ENCODE results near the gene PYROXD2.

Gene PYROXD2

DNA sequence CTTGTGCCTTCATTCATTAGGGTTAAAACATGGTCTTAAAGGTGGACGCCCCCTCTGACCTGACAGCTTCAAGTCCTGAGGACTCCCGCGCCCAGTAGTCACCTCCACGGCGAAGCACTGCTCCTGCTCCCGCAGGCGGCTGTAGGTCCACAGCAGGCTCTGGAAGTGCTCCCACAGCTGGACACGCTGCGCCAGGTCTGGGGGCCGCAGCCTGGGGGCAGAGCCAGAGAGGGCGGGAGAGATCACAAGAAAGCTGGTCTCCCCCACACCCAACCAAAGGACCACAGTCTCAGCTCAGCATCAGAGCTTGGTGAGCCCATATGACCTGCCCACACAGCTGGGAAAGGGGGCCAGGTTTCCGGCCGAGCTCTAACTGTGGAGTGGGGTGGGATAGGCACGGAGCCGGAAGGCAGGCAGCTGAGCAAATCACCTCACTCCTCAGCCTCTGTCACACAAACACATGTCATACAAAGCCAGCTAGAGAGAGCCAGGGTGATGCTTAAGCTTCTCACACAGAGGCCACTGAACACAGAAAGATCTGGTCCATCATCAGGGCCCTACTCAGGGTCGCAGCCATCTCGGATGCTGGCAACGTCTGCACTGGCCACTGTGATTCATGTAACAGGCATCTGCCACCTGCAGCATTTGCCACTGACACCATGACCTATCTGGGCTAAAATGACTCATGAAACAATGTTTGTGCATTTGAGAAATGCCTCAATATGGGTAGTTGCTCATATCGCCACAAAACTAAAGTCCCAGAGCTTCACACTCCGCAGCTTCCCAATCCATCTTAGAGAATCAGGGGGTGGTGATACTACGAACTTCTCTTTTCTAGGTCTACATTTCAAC lies 19.1 kb upstream of the PYROXD2 start:
- DNase-seq = no peak

DNA sequence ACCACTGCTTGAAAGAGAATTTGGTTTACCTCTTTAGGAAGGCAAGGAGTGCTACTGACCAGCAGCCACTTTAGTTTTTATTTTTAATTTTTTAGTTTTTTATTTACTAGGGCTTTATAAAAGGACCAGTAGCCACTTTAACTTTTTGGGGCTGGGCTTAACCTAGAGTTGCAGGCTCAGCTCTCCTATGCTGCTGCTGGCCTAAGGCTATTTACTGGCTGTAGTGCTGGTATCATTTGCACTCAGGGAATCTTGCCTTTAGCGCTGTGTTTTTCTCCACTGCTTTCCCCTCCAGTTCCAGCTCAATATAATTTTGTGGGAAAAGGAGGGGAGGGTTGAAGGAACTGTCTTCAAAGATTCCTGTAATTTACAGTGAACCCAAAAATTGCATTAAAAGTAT lies 18.4 kb upstream of the PYROXD2 start:
- no peak for DNase-seq

DNA sequence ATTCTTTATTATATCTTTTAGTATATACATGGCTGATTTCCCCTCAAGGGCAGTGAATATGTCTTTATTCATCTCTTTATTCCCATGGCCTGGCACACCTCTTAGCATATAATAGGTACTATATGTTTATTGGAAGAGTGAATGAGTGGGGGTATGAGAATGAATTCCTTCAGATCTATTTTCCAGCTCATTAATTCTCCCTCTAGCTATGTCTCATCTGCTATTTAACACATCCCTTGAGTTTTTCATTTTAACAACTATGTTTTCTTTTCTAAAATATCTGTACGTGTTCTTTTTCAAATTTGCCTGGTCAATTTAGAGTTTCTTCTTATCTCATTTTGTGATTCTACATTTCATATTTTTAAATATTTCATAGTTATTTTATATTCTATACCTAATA lies 17.3 kb upstream of the PYROXD2 start:
- DNase-seq = no peak

DNA sequence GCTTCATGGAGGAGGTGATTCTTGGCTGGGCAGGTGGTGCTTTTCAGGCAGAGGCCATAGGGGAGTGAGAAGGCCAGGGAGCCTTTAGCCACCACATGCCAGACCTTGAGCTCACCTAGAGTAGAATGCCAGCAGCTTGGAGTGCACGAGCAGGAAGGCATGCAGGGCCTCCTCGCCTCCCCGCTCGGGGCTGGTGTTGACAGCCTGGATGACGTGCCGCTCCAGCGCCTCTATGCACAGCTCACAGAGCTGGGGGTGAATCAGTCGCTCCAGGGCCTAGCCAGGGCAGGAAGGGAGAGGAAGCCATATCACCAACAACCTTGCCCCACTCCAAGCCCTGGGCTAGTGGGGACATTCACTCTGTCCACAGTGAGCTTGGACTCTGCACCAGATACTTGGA lies 16.0 kb upstream of the PYROXD2 start:
- no peak for DNase-seq

GRCh38 chr10:98430427-98430826 lies 15.4 kb upstream of the PYROXD2 start:
- DNase-seq = no peak

DNA sequence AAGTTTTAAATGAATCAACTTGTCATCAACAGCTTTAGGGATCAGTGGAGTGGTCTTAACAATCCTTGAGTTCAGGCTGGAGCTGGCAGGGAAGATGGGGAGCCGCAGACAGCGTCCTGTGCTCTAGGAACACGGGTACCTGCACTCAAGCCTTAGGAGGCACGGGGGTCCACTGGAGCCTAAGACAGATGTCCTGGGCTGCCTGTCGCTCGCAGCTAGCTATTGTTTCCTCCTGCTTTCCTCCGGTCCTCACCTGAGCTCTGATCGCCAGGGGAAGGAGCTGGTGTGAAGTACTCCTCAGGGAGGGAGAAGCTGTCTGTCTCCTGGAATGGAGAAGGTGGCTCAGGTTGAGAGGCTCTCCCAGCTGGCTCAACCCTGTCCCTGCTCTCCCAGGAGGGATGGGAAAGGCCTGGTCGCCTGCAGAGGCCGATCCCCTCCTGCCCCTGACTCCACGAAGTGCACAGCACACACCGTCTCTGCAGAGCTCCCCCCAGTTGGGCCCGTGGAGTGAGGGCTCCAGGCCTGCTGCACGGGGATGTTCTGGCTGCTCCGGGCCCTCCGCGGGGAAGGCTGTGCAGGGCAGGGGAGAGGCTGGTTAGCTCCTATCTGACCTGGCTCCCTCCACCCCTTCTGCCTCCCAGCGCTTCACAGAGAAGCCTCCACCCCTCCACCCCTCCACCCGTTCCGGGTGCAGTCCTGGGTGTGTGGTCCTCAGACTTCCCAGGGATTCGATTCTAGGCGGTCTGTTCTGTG lies 14.5 kb upstream of the PYROXD2 start:
- DNase-seq = no peak

DNA sequence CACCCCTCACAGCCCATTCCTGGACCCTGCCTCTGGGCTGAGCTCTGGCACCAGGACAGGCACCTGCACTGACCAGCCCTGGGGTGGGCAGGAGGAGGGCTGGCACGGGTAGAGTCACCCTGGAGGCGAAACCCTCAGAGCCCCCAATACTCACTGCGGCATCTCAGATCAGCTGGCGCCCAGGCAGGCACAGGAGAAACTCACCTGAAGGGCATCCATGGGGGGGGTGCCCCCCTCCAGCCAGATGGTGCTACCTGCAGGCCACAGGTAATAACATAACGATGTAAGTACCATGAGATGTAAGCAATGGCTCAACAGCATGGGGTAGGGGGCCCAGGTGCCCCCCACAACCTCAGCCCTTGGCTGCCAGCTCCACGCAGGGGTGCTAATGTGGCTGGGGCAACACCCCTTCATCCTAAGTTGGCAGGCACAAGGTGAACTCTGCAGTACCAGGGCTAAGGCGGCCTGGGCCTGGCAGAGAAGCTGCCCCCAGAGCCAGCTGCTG lies 12.1 kb upstream of the PYROXD2 start:
- no peak for DNase-seq

- DNase-seq = peak in 4 of 6 experiments; percentile 11 to 27 (median 18)
Measured at GRCh38 chr10:98425511-98426352, 10.8 kb upstream of the PYROXD2 start.

GRCh38 chr10:98424295-98425254 lies 9.6 kb upstream of the PYROXD2 start:
- no peak for DNase-seq

- DNase-seq = no peak
Measured at GRCh38 chr10:98423691-98424120, 8.7 kb upstream of the PYROXD2 start.

DNA sequence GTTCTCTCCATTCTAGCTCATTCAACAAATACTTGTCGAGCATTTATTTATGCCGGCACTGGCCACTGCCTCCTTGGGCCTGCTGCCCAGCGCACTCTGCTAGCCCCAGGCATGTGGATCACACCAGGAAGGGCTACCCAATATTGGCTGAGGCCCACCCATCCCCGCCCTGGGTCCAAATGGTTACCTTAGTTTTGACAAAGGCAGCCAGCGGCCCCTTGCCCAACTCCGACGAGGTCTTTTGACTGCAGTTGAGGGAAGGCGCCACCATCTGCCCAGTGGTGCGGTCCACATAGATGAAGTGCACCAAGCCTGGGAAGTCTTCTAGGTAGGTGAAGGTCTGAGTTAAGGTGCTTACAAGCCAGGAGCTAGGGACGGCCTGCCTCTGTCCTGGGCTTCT lies 7.2 kb upstream of the PYROXD2 start:
- DNase-seq = no peak

DNA sequence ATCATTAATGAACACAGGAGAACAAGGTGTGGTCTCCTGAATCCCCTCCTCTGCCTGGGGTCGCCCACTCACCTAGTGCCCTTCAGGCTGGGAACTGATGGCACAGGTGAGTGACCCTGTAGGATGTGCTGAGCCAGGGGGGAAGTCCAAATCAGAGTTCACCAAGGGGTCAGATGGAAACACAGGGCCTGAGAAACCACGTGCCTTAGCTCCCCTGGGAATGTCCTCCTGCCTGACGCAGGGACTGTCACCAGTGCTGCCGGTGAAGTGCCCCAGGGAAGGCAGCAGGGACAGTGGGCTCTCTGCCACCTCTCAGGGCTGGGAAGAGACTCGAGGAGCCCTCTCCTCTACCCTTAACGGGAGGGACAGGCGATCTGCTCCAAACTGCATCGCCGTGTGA lies 5.8 kb upstream of the PYROXD2 start:
- DNase-seq = no peak

DNA sequence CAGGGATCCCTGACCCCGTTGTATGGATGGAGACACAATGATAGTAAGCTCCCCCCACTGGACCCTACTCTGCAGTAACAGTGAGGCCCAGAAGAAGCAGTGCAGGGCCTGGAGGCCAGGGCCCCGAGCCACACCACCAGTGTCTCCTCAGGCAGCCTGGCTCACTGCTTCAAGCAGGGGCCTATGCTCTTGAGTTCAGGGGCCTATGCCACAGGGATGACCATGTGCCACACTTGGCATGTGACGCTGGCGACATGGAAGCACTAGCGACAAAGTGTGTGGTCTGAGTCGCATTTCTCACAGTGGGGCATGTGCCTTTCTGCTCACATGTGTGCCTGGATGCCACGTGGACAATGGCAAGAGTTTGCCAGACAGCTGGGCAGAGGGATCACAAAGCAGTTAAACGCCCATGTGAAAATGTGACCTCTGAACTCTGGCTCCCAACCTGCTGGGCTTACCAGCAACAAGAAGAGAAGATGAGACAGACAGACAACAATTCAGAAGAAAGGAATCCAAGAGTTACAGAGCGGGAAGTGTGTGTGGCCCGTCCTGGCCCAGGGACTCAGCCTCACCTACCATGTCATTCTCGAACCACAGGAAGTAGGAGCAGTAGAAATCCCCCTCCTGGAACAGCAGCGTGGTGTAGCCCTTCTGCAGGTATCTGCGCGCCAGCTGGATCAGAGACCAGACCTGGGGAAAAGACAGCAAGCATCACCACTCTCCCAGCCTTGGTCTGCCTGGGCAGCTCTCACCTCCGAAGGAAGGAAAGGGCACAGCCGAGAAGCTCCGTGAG lies 4.7 kb upstream of the PYROXD2 start:
- no peak for DNase-seq

GRCh38 chr10:98418665-98419468 lies 3.9 kb upstream of the PYROXD2 start:
- no peak for DNase-seq

GRCh38 chr10:98417973-98418664 lies 3.1 kb upstream of the PYROXD2 start:
- no peak for DNase-seq

DNA sequence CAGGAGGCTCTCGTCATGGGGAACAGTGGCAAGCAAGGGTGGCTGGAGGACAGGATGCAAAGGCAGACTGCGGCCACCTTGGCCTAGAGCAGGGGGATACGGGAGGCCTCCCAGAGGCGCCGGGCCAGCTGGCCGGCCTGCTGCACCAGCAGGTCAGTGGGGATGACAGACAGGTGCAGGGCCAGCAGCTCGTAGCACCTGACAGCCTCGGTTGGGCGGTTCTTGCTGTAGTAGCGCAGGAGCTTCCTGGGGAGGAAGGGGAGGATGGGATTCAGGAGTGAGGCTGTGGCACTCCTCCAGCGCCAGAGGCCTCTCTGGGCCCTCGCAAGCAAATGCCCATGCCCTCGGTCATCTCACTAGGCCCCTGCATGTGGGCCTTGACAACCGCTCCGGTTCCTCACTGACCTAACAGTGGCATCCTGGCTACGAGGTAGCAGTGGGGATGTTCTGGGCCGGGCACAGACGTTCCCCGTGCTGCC lies 2.5 kb upstream of the PYROXD2 start:
- DNase-seq = no peak

DNA sequence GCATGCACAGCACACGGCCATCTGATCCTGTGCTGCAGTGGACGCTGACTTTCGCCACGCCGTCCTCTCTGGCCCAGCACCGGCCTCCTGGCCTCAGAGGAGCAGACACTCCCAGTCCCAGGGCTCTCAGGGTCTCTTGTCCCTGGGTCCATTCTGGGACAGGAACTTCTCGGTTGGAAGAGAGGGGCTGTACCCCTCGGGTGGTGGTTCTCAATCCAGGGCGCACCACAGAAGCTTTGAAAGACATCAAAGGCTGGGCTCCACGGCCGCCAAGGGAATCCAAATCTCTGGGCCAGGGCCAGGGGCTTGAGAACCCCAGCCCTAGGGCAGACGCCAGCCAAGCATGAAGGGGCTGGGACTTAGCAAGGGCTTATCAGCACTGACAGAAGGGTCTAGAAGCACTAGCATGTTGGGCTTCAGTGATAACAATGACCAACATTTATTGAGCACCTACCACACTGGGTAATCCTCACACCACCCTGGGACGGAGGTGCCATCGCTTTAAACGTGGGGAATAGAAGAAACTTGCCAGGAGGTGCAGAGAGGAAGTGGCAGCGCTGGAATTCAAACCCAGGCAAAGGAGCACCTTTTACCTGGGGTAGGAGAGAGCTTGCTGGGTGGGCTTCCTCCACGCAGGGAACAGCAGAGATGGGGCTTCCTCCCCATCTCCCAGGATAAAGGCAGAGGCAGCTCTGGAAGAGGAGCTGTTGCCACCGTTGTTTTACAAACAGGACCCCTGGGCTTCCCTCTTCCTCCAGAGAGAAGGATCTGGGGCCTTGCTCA lies 1.8 kb upstream of the PYROXD2 start:
- DNase-seq = no peak

- no peak for DNase-seq
Measured at GRCh38 chr10:98415731-98416119, 743 bp upstream of the PYROXD2 start.

GRCh38 chr10:98414578-98414931 lies 427 bp downstream of the PYROXD2 start:
- no peak for DNase-seq

Data from stimulated activated naive CD4-positive, alpha-beta T cell (primary cell).